HG03025 (cell line): Measurements from ENCODE around the gene LTO1.
"Not testable (repeated sequence)": the region's sequence is repeated elsewhere in the genome, so short reads cannot be mapped to it uniquely, and the experiment has no call there.

ENCODE experiments used
- ATAC-seq: cut with Tn5 transposase; IDR thresholded peaks from one replicate; pipeline ENCODE4 v1.9.1; 2021; ENCODE audit warnings: mild to moderate bottlenecking, moderate library complexity; ENCODE audit not compliant: unreplicated experiment, low FRiP score

Gene LTO1

GRCh38 chr11:69636512-69637197 lies 38.5 kb downstream of the LTO1 start:
- ATAC-seq, result no peak

- no peak for ATAC-seq
Observed at GRCh38 chr11:69635804-69636511, 39.2 kb downstream of the LTO1 start.

GRCh38 chr11:69635195-69635594 lies 40.0 kb downstream of the LTO1 start:
- no peak for ATAC-seq

- ATAC-seq, result no peak
Observed at GRCh38 chr11:69634590-69634989, 40.6 kb downstream of the LTO1 start.

- ATAC-seq, result no peak
Observed at GRCh38 chr11:69634069-69634468, 41.1 kb downstream of the LTO1 start.

GRCh38 chr11:69632900-69633299 lies 42.3 kb downstream of the LTO1 start:
- ATAC-seq, result no peak

GRCh38 chr11:69630424-69630823 lies 44.7 kb downstream of the LTO1 start:
- ATAC-seq, result no peak

- no peak for ATAC-seq
Observed at GRCh38 chr11:69630017-69630416, 45.1 kb downstream of the LTO1 start.

GRCh38 chr11:69627551-69627950 lies 47.6 kb downstream of the LTO1 start:
- no peak for ATAC-seq

GRCh38 chr11:69625476-69625875 lies 49.7 kb downstream of the LTO1 start:
- no peak for ATAC-seq

- no peak for ATAC-seq
Observed at GRCh38 chr11:69624293-69624692, 50.9 kb downstream of the LTO1 start.

GRCh38 chr11:69622097-69622681 lies 53.0 kb downstream of the LTO1 start:
- ATAC-seq, result not testable (repeated sequence)

- ATAC-seq, result no peak
Observed at GRCh38 chr11:69620683-69621290, 54.4 kb downstream of the LTO1 start.

- no peak for ATAC-seq
Observed at GRCh38 chr11:69618237-69618636, 56.9 kb downstream of the LTO1 start.

- no peak for ATAC-seq
Observed at GRCh38 chr11:69617682-69618081, 57.5 kb downstream of the LTO1 start.

GRCh38 chr11:69617220-69617619 lies 57.9 kb downstream of the LTO1 start:
- ATAC-seq, result no peak
